Natural killer cell (primary cell): ENCODE measurements around the gene RASGRP3. TPM values are rescaled to one million over a fixed set of nuclear protein-coding genes. Genes with fewer than 3 reads are reported as not detected.

Experiments
- ATAC-seq, 3 donors: fragments of 150-1000 bp in 2 of 3; fragments of 200-7000 bp in 1 of 3; cut with Tn5 transposase; 1 replicate in 1 of 3; 2 replicates in 2 of 3; pipeline ENCODE4 v1.10.0; 2021; ENCODE audit warnings: mild to moderate bottlenecking in 2 of 3, moderate library complexity in 2 of 3
- DNase-seq, 2 donors: peaks; one replicate each; pipeline versions ENCODE4 v3.0.0 to v3.0.0-alpha.2; 2013 to 2021; ENCODE audit warnings: mixed read lengths in 1 of 2
- H3K27ac ChIP-seq: one replicate; pipeline ENCODE4 v1.5.1; 2013; ENCODE audit warnings: mild to moderate bottlenecking, low read length
- H3K27me3 ChIP-seq: one replicate; pipeline ENCODE4 v1.6.1; 2013; ENCODE audit warnings: low read length; ENCODE audit not compliant: control insufficient read depth, insufficient read depth
- H3K36me3 ChIP-seq: one replicate; pipeline ENCODE4 v1.6.1; 2013; ENCODE audit warnings: low read length; ENCODE audit not compliant: control insufficient read depth, insufficient read depth
- H3K4me1 ChIP-seq: one replicate; pipeline ENCODE4 v1.6.1; 2013; ENCODE audit warnings: low read length; ENCODE audit not compliant: control insufficient read depth, insufficient read depth
- H3K4me3 ChIP-seq: one replicate; pipeline ENCODE4 v1.5.1; 2013; ENCODE audit warnings: low read length
- H3K9me3 ChIP-seq: one replicate; pipeline ENCODE4 v1.6.1; 2013; ENCODE audit warnings: low read length; ENCODE audit not compliant: control insufficient read depth, insufficient read depth
- H3K27ac Mint-ChIP-seq, 2 donors: one replicate each; pipeline ENCODE4 v1.8.0; 2022; ENCODE audit warnings: mild to moderate bottlenecking in 2 of 2, mixed read lengths in 2 of 2, moderate library complexity in 1 of 2
- H3K27me3 Mint-ChIP-seq, 2 donors: one replicate each; pipeline ENCODE4 v1.8.0; 2022; ENCODE audit warnings: low read depth in 2 of 2, mixed read lengths in 2 of 2
- H3K36me3 Mint-ChIP-seq: one replicate; pipeline ENCODE4 v1.8.0; 2022; ENCODE audit warnings: mixed read lengths
- H3K4me1 Mint-ChIP-seq, 2 donors: one replicate each; pipeline ENCODE4 v1.8.0; 2022; ENCODE audit warnings: mixed read lengths in 2 of 2
- H3K4me3 Mint-ChIP-seq: one replicate; pipeline ENCODE4 v1.8.0; 2022; ENCODE audit warnings: mild to moderate bottlenecking, moderate library complexity, mixed read lengths
- H3K9me3 Mint-ChIP-seq, 2 donors: one replicate each; pipeline ENCODE4 v1.8.0; 2022; ENCODE audit warnings: mixed read lengths in 2 of 2
- WGBS: methylation state at CpG from one replicate; pipeline ENCODE4 v1.1.7; 2013; ENCODE audit warnings: missing lambda C conversion rate; ENCODE audit not compliant: insufficient coverage; 5-methylcytosine and 5-hydroxymethylcytosine counted together
- intact Hi-C: fragments of 100-400 bp; cut with micrococcal nuclease; formaldehyde crosslinking; loops from one replicate; pipeline ENCODE4 v1.14.2; 2022
- total RNA-seq, 4 donors: library from RNA; stranded (reverse); fragments of 120-200 nt in 1 of 4; gene quantifications; one replicate each; pipeline versions ENCODE4 v1.2.3 to v1.2.4, GENCODE V29; 2013 to 2022
- TF ChIP-seq, protein P1 (sequence below): fragments of 200-600 bp; IDR thresholded peaks from one replicate; pipeline ENCODE4 v1.8.0; 2022; ENCODE audit warnings: antibody characterized with exemption

RASGRP3 gene
- total RNA-seq, 3 donors from 2014 or later (not counting 1 experiment from before 2014, with no cell fraction given), result 1.8 to 21.1 (median 2.7) TPM

GRCh38 chr2:33606622-33607021 lies 130.2 kb downstream of the RASGRP3 start:
- no peak overlapping the region for H3K27ac ChIP-seq
- H3K9me3 ChIP-seq, result no peaks in the 10 kb centered on the region
- Mint-ChIP-seq H3K36me3 (no peaks in the 10 kb centered on the region), H3K27ac (no peak overlapping the region), H3K9me3 (no peaks in the 10 kb centered on the region), H3K27me3 (peaks cover 4 to 14% of the 10 kb centered on the region in 2 donors), H3K4me1 (no peaks in the 10 kb centered on the region), H3K4me3 (no peak overlapping the region)
- H3K36me3 ChIP-seq, result no peaks in the 10 kb centered on the region
- 95% methylated on average over 7 of the region's 7 CpGs for WGBS
- no peak overlapping the region for H3K4me3 ChIP-seq
- H3K4me1 ChIP-seq, result no peaks in the 10 kb centered on the region
- TF ChIP-seq, protein P1, sequence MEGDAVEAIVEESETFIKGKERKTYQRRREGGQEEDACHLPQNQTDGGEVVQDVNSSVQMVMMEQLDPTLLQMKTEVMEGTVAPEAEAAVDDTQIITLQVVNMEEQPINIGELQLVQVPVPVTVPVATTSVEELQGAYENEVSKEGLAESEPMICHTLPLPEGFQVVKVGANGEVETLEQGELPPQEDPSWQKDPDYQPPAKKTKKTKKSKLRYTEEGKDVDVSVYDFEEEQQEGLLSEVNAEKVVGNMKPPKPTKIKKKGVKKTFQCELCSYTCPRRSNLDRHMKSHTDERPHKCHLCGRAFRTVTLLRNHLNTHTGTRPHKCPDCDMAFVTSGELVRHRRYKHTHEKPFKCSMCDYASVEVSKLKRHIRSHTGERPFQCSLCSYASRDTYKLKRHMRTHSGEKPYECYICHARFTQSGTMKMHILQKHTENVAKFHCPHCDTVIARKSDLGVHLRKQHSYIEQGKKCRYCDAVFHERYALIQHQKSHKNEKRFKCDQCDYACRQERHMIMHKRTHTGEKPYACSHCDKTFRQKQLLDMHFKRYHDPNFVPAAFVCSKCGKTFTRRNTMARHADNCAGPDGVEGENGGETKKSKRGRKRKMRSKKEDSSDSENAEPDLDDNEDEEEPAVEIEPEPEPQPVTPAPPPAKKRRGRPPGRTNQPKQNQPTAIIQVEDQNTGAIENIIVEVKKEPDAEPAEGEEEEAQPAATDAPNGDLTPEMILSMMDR, result no peak
- intact Hi-C loops, result no loop called here
- H3K27me3 ChIP-seq, result no peaks in the 10 kb centered on the region
- ATAC-seq, result no peak
- no peak for DNase-seq

DNA sequence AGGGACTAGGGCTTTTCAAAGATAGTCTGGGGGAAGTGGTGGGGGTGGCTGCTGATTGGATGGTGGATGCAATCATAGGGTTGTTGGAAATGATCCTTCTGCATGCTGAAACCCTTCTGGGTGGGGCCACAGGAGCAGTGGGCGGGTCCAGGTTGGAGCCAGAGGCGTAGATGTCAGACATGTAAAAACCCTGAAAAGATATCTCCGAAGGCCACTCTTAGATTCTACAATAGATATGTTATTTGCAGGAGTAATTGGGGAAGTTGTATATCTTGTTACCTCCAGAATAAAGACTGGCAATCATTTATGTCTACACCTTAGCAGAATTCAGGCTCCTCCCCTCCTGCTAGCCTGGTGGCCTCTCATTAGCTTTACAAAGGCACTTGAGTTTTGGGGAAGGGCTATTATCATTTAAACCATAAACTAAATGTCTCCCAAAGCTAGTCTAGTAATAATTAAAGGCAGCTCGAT lies 130.8 kb downstream of the RASGRP3 start:
- Histone ChIP-seq H3K27me3 (no peaks in the 10 kb centered on the region), H3K4me3 (no peak overlapping the region), H3K4me1 (no peaks in the 10 kb centered on the region), H3K36me3 (no peaks in the 10 kb centered on the region), H3K27ac (no peak overlapping the region), H3K9me3 (no peaks in the 10 kb centered on the region)
- Mint-ChIP-seq H3K36me3 (no peaks in the 10 kb centered on the region), H3K4me3 (no peak overlapping the region), H3K4me1 (no peaks in the 10 kb centered on the region), H3K27me3 (peaks cover 4 to 14% of the 10 kb centered on the region in 2 donors), H3K9me3 (no peaks in the 10 kb centered on the region), H3K27ac (no peak overlapping the region)
- intact Hi-C loops, result no loop called here
- TF ChIP-seq, protein P1, result no peak
- no peak for DNase-seq
- ATAC-seq, result no peak
- WGBS, result 88% methylated on average over 2 of the region's 4 CpGs

- WGBS, result 88% methylated on average over 2 of the region's 2 CpGs
- Mint-ChIP-seq H3K27me3 (peaks cover 4 to 14% of the 10 kb centered on the region in 2 donors), H3K4me1 (no peaks in the 10 kb centered on the region), H3K9me3 (no peaks in the 10 kb centered on the region), H3K27ac (no peak overlapping the region), H3K4me3 (no peak overlapping the region), H3K36me3 (no peaks in the 10 kb centered on the region)
- no peaks in the 10 kb centered on the region for H3K27me3 ChIP-seq
- intact Hi-C loops, result no loop called here
- no peak overlapping the region for H3K27ac ChIP-seq
- no peaks in the 10 kb centered on the region for H3K9me3 ChIP-seq
- no peaks in the 10 kb centered on the region for H3K4me1 ChIP-seq
- no peak overlapping the region for H3K4me3 ChIP-seq
- TF ChIP-seq, protein P1, result no peak
- ATAC-seq (no peak), DNase-seq (no peak)
- no peaks in the 10 kb centered on the region for H3K36me3 ChIP-seq
Observed at GRCh38 chr2:33607905-33608304, 131.5 kb downstream of the RASGRP3 start.

DNA sequence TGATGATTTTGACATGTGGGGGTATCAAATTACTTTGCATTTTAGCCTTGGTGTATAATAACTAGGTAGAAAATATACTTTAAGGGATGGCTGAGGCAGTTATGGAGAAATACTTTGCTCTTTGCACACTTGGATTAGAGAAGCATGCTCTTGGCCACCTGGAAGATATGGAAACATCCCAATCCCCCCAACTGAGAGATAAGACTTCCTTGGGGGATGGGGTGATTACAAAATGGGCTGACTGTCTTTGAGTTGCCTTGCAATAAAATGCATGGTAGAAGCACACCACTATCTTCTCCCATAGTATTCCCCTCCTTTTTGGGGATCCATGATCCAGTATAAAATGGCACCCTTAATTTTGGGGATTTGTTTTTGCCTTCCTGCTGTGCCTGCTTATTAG lies 137.7 kb downstream of the RASGRP3 start:
- no peak overlapping the region for H3K4me3 Mint-ChIP-seq
- Histone ChIP-seq H3K4me1 (no peaks in the 10 kb centered on the region), H3K9me3 (peaks cover 3% of the 10 kb centered on the region), H3K4me3 (no peak overlapping the region), H3K27ac (no peak overlapping the region), H3K27me3 (no peaks in the 10 kb centered on the region), H3K36me3 (no peaks in the 10 kb centered on the region)
- H3K27ac Mint-ChIP-seq, result no peak overlapping the region
- H3K4me1 Mint-ChIP-seq, result no peaks in the 10 kb centered on the region
- TF ChIP-seq, protein P1, result no peak
- no peak for ATAC-seq
- H3K9me3 Mint-ChIP-seq, result peaks cover 3 to 9% of the 10 kb centered on the region in 2 donors
- no peaks in the 10 kb centered on the region for H3K27me3 Mint-ChIP-seq
- DNase-seq, result no peak
- intact Hi-C loops, result no loop called here
- H3K36me3 Mint-ChIP-seq, result peaks cover 11% of the 10 kb centered on the region
